Muscle of leg (tissue), 9 donors: ENCODE measurements around the gene THUMPD3. TPM values are rescaled to one million over a fixed set of nuclear protein-coding genes. Genes with fewer than 3 reads are reported as not detected.

Experiments
- polyA plus RNA-seq, 8 donors: library from polyadenylated mRNA; unstranded; fragments of 120-200 nt; gene quantifications; one replicate each; pipeline versions ENCODE4 v1.2.1 to v1.2.3, GENCODE V29; 2013; ENCODE audit warnings: inconsistent platforms in 1 of 8, low replicate concordance in 1 of 8; ENCODE audit not compliant: insufficient read length in 8 of 8, insufficient read depth in 1 of 8
- total RNA-seq: library from RNA; stranded (reverse); fragments of 120-200 nt; gene quantifications from one replicate; pipeline ENCODE4 v1.2.4, GENCODE V29; 2013

THUMPD3 gene
- total and polyA plus RNA-seq, 9 donors, result 31.7 to 39.4 (median 34.0) TPM

Other genes starting within 250 kb of the THUMPD3 start
- 20.2 TPM for gene SRGAP3, start 113.4 kb upstream of the THUMPD3 start, total RNA-seq
- 10 to 100 TPM; 16.2 to 25.7 (median 20.3) TPM for gene SRGAP3, start 113.4 kb upstream of the THUMPD3 start, polyA plus RNA-seq
- 62.3 TPM for gene SETD5, start 34.6 kb downstream of the THUMPD3 start, total RNA-seq
- 100 to 1,000 TPM in 3 of 8 donors, 10 to 100 TPM in 5; 78.5 to 116 (median 87.3) TPM for gene SETD5, start 34.6 kb downstream of the THUMPD3 start, polyA plus RNA-seq
- under 0.01 TPM for gene LHFPL4, start 190.8 kb downstream of the THUMPD3 start, total RNA-seq
- gene LHFPL4, start 190.8 kb downstream of the THUMPD3 start, polyA plus RNA-seq, result under 1 TPM in 4 of 8 donors, not detected in 4; 0.03 to 0.19 (median 0.09) TPM